ENCODE results near the gene FCHSD2.

FCHSD2 gene

GRCh38 chr11:72825661-72826060, 316.5 kb downstream of the FCHSD2 start:
- no peak for TF ChIP-seq FOXP2 (optimal IDR thresholded peaks at IDR 0.05; ENCODE audit: borderline replicate concordance, extremely low read depth, extremely low read length, insufficient read depth)

GRCh38 chr11:72824811-72825505, 317.2 kb downstream of the FCHSD2 start:
- no peak for TF ChIP-seq SIN3A (IDR thresholded peaks at IDR 0.05; ENCODE audit: borderline replicate concordance, insufficient read depth, low read length)
- TF ChIP-seq POLR2AphosphoS5 (IDR thresholded peaks at IDR 0.05; ENCODE audit: low read depth, low read length): no peak
- no peak for TF ChIP-seq TAF1 (IDR thresholded peaks at IDR 0.05; ENCODE audit: borderline replicate concordance, insufficient read depth, low read length)
- no peak for TF ChIP-seq REST (IDR thresholded peaks at IDR 0.05; ENCODE audit: insufficient read depth in 1 of 2, low read depth in 2 of 2, low read length in 2 of 2)
- no peak for TF ChIP-seq FOXP2 (optimal IDR thresholded peaks at IDR 0.05; ENCODE audit: borderline replicate concordance, extremely low read depth, extremely low read length, insufficient read depth)

GRCh38 chr11:72824020-72824419, 318.1 kb downstream of the FCHSD2 start:
- TF ChIP-seq REST (IDR thresholded peaks at IDR 0.05; ENCODE audit: insufficient read depth in 1 of 2, low read depth in 2 of 2, low read length in 2 of 2) (no peak), FOXP2 (optimal IDR thresholded peaks at IDR 0.05; ENCODE audit: borderline replicate concordance, extremely low read depth, extremely low read length, insufficient read depth) (no peak), TAF1 (IDR thresholded peaks at IDR 0.05; ENCODE audit: borderline replicate concordance, insufficient read depth, low read length) (no peak), POLR2AphosphoS5 (IDR thresholded peaks at IDR 0.05; ENCODE audit: low read depth, low read length) (no peak), SIN3A (IDR thresholded peaks at IDR 0.05; ENCODE audit: borderline replicate concordance, insufficient read depth, low read length) (no peak)

GRCh38 chr11:72823105-72823804, 318.9 kb downstream of the FCHSD2 start:
- TF ChIP-seq REST (IDR thresholded peaks at IDR 0.05; ENCODE audit: insufficient read depth in 1 of 2, low read depth in 2 of 2, low read length in 2 of 2): no peak
- no peak for TF ChIP-seq POLR2AphosphoS5 (IDR thresholded peaks at IDR 0.05; ENCODE audit: low read depth, low read length)
- no peak for TF ChIP-seq SIN3A (IDR thresholded peaks at IDR 0.05; ENCODE audit: borderline replicate concordance, insufficient read depth, low read length)
- no peak for TF ChIP-seq FOXP2 (optimal IDR thresholded peaks at IDR 0.05; ENCODE audit: borderline replicate concordance, extremely low read depth, extremely low read length, insufficient read depth)
- no peak for TF ChIP-seq TAF1 (IDR thresholded peaks at IDR 0.05; ENCODE audit: borderline replicate concordance, insufficient read depth, low read length)

GRCh38 chr11:72821920-72822799, 320.0 kb downstream of the FCHSD2 start:
- TF ChIP-seq FOXP2 (optimal IDR thresholded peaks at IDR 0.05; ENCODE audit: borderline replicate concordance, extremely low read depth, extremely low read length, insufficient read depth) (peak; percentile 87), SIN3A (IDR thresholded peaks at IDR 0.05; ENCODE audit: borderline replicate concordance, insufficient read depth, low read length) (no peak), POLR2AphosphoS5 (IDR thresholded peaks at IDR 0.05; ENCODE audit: low read depth, low read length) (peak; percentile 78)

Measured in PFSK-1 (cell line).